A549 (cell line): Measurements from ENCODE around the gene SLC25A40. TPM values are rescaled to one million over a fixed set of nuclear protein-coding genes. Genes with fewer than 3 reads are reported as not detected.

Source experiments
- ATAC-seq, 2 experiments: fragments of 200-7000 bp in 1 of 2; fragments of >200 bp in 1 of 2; cut with Nextera tagmentation in 1 of 2; cut with Tn5 transposase in 1 of 2; 3 replicates each; pipeline versions ENCODE4 v1.8.0 to v1.9.1; 2018 to 2020; ENCODE audit warnings: mild to moderate bottlenecking in 1 of 2, moderate library complexity in 1 of 2
- CTCF ChIA-PET: fragments of 300-600 bp; sonication (Branson Sonifier 250); formaldehyde crosslinking; extraction: SDS; loops from one replicate; lab custom pipeline; 2021; ENCODE audit warnings: antibody characterized with exemption, inconsistent platforms; lab: Yijun Ruan, JAX
- POLR2A ChIA-PET: fragments of 350-600 bp; formaldehyde crosslinking; extraction: SDS; loops from one replicate; lab custom pipeline; 2021; ENCODE audit warnings: antibody characterized with exemption, inconsistent platforms; lab: Yijun Ruan, JAX
- DNase-seq, 2 experiments: peaks; one replicate each; pipeline versions ENCODE4 v3.0.0 to v3.0.0-alpha.2; 2011 to 2016; ENCODE audit warnings: low read depth in 1 of 2, low spot score in 1 of 2
- FAIRE-seq: peaks from 2 replicates; lab custom pipeline; 2011; peaks lifted over from hg19 to GRCh38; lab: Jason Lieb, UNC
- H3K27ac ChIP-seq, 2 experiments: fragments of >200 bp; sonication (Bioruptor Twin); formaldehyde crosslinking; 3 replicates each; pipeline ENCODE4 v1.5.1; 2016 to 2017
- H3K4me1 ChIP-seq: fragments of >200 bp; sonication (Bioruptor Twin); formaldehyde crosslinking; 3 replicates; pipeline ENCODE4 v1.6.1; 2016
- H3K4me2 ChIP-seq: fragments of >200 bp; sonication (Bioruptor Twin); formaldehyde crosslinking; 3 replicates; pipeline ENCODE4 v1.6.1; 2016
- H3K4me3 ChIP-seq: fragments of >200 bp; sonication (Bioruptor Twin); formaldehyde crosslinking; 3 replicates; pipeline ENCODE4 v1.5.1; 2016
- H3K9me3 ChIP-seq: fragments of >200 bp; sonication (Bioruptor Twin); formaldehyde crosslinking; 3 replicates; pipeline ENCODE4 v1.6.1; 2016
- CEBPB ChIP-seq, 2 experiments: fragments of >200 bp in 1 of 2; sonication (Bioruptor Twin) in 1 of 2; formaldehyde crosslinking in 1 of 2; IDR thresholded peaks; 2 replicates each; pipeline ENCODE4 v1.6.1; 2012 to 2016
- FOSB ChIP-seq: fragments of 250-450 bp; sonication (Bioruptor Pico); IDR thresholded peaks from 2 replicates; pipeline ENCODE4 v1.5.0; 2020; ENCODE audit warnings: mild to moderate bottlenecking, moderate library complexity
- FOSL2 ChIP-seq, 2 experiments: fragments of 450-650 bp in 1 of 2; fragments of >200 bp in 1 of 2; sonication (Bioruptor Twin) in 1 of 2; formaldehyde crosslinking; IDR thresholded peaks; 2 replicates each; pipeline versions ENCODE4 v1.5.0 to v1.6.1; 2016 to 2020; ENCODE audit warnings: mild to moderate bottlenecking in 1 of 2, moderate library complexity in 1 of 2
- JUNB ChIP-seq: fragments of >200 bp; sonication (Bioruptor Twin); formaldehyde crosslinking; IDR thresholded peaks from 2 replicates; pipeline ENCODE4 v1.6.1; 2016
- MAFK ChIP-seq: fragments of 450-650 bp; IDR thresholded peaks from 2 replicates; pipeline ENCODE4 v1.6.1; 2014; ENCODE audit not compliant: partially characterized antibody
- MAZ ChIP-seq: fragments of 150-350 bp; IDR thresholded peaks from 2 replicates; pipeline ENCODE4 v1.6.1; 2014; ENCODE audit warnings: antibody characterized with exemption, low read depth, low read length, borderline replicate concordance
- POLR2AphosphoS2 ChIP-seq: conservative IDR thresholded peaks from 2 replicates; pipeline ENCODE4 v1.6.1; 2012; ENCODE audit warnings: low read length, improper control_type of control experiment, inconsistent platforms
- RFX5 ChIP-seq: fragments of 450-650 bp; IDR thresholded peaks from 2 replicates; pipeline ENCODE4 v1.7.1; 2014; ENCODE audit warnings: antibody characterized with exemption, mild to moderate bottlenecking, moderate library complexity
- RNF2 ChIP-seq: fragments of 200-600 bp; sonication (generic); IDR thresholded peaks from 2 replicates; pipeline ENCODE4 v1.6.1; 2016; ENCODE audit warnings: low read depth, mild to moderate bottlenecking, antibody characterized with exemption, moderate library complexity, borderline replicate concordance
- TP53 ChIP-seq: fragments of 250-450 bp; sonication (Bioruptor Pico); IDR thresholded peaks from 2 replicates; pipeline ENCODE4 v1.5.0; 2021; ENCODE audit warnings: mild to moderate bottlenecking, moderate library complexity
- ZNF302 ChIP-seq: fragments of 250-450 bp; sonication (Bioruptor Pico); IDR thresholded peaks from 2 replicates; pipeline ENCODE4 v1.9.0; 2021; ENCODE audit warnings: inconsistent platforms, mild to moderate bottlenecking, moderate library complexity
- polyA plus RNA-seq, 4 experiments: library from polyadenylated mRNA; depleted of rRNA in 3 of 4; stranded (reverse); fragments of >200 nt; fragmentation: RNase III in 1 of 4; extraction: RNeasy Plus Mini Kit Qiagen cat#74134 plus additional on column Dnase treatment in 1 of 4; gene quantifications; 2 replicates in 3 of 4; 3 replicates in 1 of 4; pipeline ENCODE4 v1.2.3, GENCODE V29; 2011 to 2017
- TF ChIP-seq, protein P1 (sequence below): fragments of 250-450 bp; sonication (Bioruptor Pico); IDR thresholded peaks from 2 replicates; pipeline ENCODE4 v1.5.0; 2020; ENCODE audit warnings: low read depth, mild to moderate bottlenecking, moderate library complexity

Gene SLC25A40
- polyA plus RNA-seq, 2 of the 4 experiments (the other 2 are of a cell fraction), result 11.8 to 22.0 TPM

DNA sequence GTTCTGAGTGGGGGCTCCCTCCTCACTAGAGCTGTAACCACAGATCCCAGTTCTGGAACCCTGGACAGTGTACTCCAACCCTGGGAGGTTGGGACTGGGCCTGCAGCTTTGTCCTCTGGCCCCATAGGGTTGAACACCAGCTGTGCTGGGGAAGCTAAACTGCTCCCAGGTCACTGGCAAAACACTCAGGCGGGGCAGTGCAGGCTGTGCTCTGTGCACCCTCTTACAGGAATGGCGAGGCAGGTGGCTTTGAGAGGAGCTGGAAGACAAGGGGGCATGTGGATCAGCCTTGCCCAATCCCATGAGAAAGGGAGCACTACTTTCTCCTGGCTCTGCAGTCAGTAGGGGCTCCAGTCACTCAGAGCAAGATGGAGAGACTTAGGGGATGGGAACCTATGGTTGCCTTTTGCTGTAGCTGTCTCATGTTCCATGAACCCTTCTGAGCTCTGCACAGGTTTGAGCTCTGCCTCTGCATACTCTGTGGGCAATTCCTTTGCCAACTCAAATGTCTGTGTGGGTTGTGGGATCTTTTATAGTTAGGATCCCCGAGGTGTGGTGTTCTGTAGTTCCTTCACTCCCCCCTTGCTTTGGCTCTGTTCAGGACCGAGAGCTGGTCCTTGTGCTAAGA, 90.7 kb downstream of the SLC25A40 start (continued):
- TF ChIP-seq, protein P1, sequence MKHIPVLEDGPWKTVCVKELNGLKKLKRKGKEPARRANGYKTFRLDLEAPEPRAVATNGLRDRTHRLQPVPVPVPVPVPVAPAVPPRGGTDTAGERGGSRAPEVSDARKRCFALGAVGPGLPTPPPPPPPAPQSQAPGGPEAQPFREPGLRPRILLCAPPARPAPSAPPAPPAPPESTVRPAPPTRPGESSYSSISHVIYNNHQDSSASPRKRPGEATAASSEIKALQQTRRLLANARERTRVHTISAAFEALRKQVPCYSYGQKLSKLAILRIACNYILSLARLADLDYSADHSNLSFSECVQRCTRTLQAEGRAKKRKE (CRISPR knock-in tag), result no peak
- TF ChIP-seq ZNF302 (CRISPR knock-in tag) (no peak), RFX5 (no peak), MAZ (no peak), FOSB (CRISPR knock-in tag) (no peak)
- TF ChIP-seq, all 56 proteins: peak for 0

DNA sequence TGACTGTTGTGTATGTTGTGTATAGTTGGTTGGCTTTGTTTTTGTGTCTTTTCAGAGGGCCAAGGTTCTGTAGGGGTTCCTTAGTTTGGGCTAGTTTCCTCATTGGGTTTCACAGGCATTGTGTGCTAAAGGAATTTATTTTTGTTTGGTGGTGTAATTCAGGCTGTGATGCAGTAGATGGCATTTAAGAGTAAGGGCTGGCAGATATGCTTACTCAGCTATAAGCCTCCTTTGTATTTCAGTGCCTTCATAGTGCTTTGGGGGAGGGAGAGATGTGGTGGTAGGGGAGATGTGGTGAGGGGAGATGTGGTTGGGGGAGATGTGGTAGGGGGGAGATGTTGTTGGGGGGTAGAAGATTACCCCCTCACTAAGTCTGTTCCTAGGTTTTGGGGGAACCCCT, 91.7 kb downstream of the SLC25A40 start:
- no peak for ATAC-seq
- H3K9me3 ChIP-seq, result peaks cover 3% of the 10 kb centered on the region; the same call in 1 of the 3 replicates
- H3K4me2 ChIP-seq, result no peak overlapping the region
- no peak for DNase-seq
- no peak for FAIRE-seq
- no peaks in the 10 kb centered on the region for H3K4me1 ChIP-seq
- POLR2A ChIA-PET, result no interaction called here
- H3K27ac ChIP-seq, result no peak overlapping the region
- CTCF ChIA-PET, result no interaction called here
- TF ChIP-seq CEBPB (IDR thresholded peaks at IDR 0.05) (no peak), FOSL2 (IDR thresholded peaks at IDR 0.05) (no peak), FOSL2 (CRISPR knock-in tag; IDR thresholded peaks at IDR 0.05) (no peak), MAFK (peak; percentile 90), POLR2AphosphoS2 (no peak), JUNB (no peak), TP53 (CRISPR knock-in tag) (no peak), RNF2 (no peak)
- H3K4me3 ChIP-seq, result no peak overlapping the region

Other genes starting within 250 kb of the SLC25A40 start
- not detected in 2 replicates for gene RUNDC3B, start 248.0 kb downstream of the SLC25A40 start, polyA plus RNA-seq (2011; rRNA removed)
- gene RUNDC3B, start 248.0 kb downstream of the SLC25A40 start, polyA plus RNA-seq (2017; fragmentation: RNase III; extraction: RNeasy Plus Mini Kit Qiagen cat#74134 plus additional on column Dnase treatment), result not detected in 3 replicates
- gene DBF4, start 133 bp upstream of the SLC25A40 start, polyA plus RNA-seq (2011; rRNA removed), result 17.3 and 29.3 TPM in 2 replicates
- 27.8 to 30.0 TPM (median 28.2 TPM) in 3 replicates for gene DBF4, start 133 bp upstream of the SLC25A40 start, polyA plus RNA-seq (2017; fragmentation: RNase III; extraction: RNeasy Plus Mini Kit Qiagen cat#74134 plus additional on column Dnase treatment)
- gene ADAM22, start 57.9 kb upstream of the SLC25A40 start, polyA plus RNA-seq (2011; rRNA removed), result 0.38 and 0.59 TPM in 2 replicates
- 0.29 to 0.53 TPM (median 0.52 TPM) in 3 replicates for gene ADAM22, start 57.9 kb upstream of the SLC25A40 start, polyA plus RNA-seq (2017; fragmentation: RNase III; extraction: RNeasy Plus Mini Kit Qiagen cat#74134 plus additional on column Dnase treatment)